Measurements from ENCODE around the gene FBXW8. TPM values are rescaled to one million over a fixed set of nuclear protein-coding genes. Genes with fewer than 3 reads are reported as not detected.
A peak's percentile ranks its signal among the peaks of the same experiment; 100 is the strongest.

The FBXW8 gene
- total and polyA plus RNA-seq, 2 experiments from 2014 or later, result 17.0 to 20.6 TPM

- Histone ChIP-seq H3K4me3 (no peak overlapping the region), H3K27ac (peak overlapping the region; percentile 16), H4K20me1 (ENCODE audit: insufficient read depth, poor library complexity, severe bottlenecking) (peaks cover 21% of the 10 kb centered on the region), H2AFZ (no peak overlapping the region), H3K36me3 (replicated peaks; ENCODE audit: insufficient read depth, low read depth) (no peaks in the 10 kb centered on the region), H3K4me1 (ENCODE audit: insufficient read depth) (peaks cover 28% of the 10 kb centered on the region), H3K9me3 (ENCODE audit: low read depth) (no peaks in the 10 kb centered on the region), H3K27me3 (no peaks in the 10 kb centered on the region), H3K9me2 (replicated peaks; ENCODE audit: insufficient read depth) (no peaks in the 10 kb centered on the region), H3K79me2 (peaks cover 73% of the 10 kb centered on the region), H3K4me2 (peak overlapping the region; percentile 8)
- no peak for DNase-seq (ENCODE audit: low spot score)
- TF ChIP-seq CTCF (IDR thresholded peaks at IDR 0.05; ENCODE audit: poor library complexity), result no peak
- no peak for TF ChIP-seq EZH2phosphoT487 (IDR thresholded peaks at IDR 0.05; ENCODE audit: low read depth, severe bottlenecking, unreplicated experiment)
- no peak for TF ChIP-seq EZH2 (IDR thresholded peaks at IDR 0.05; ENCODE audit: borderline replicate concordance)
- WGBS (ENCODE audit: low lambda C conversion rate, missing lambda C conversion rate), result 82% methylated on average over 6 of the region's 6 CpGs
Measured at GRCh38 chr12:116919706-116920485, 9.1 kb downstream of the FBXW8 start.

- no peak overlapping the region for H3K4me3 ChIP-seq
Measured at GRCh38 chr12:116920939-116921338, 10.2 kb downstream of the FBXW8 start.

GRCh38 chr12:116922194-116922897, 11.6 kb downstream of the FBXW8 start:
- Histone ChIP-seq H3K9me2 (replicated peaks; ENCODE audit: insufficient read depth) (no peaks in the 10 kb centered on the region), H3K9me3 (ENCODE audit: low read depth) (no peaks in the 10 kb centered on the region), H3K4me3 (no peak overlapping the region), H3K79me2 (peaks cover 84% of the 10 kb centered on the region), H3K4me1 (ENCODE audit: insufficient read depth) (peaks cover 19% of the 10 kb centered on the region), H3K27ac (no peak overlapping the region), H3K36me3 (replicated peaks; ENCODE audit: insufficient read depth, low read depth) (no peaks in the 10 kb centered on the region), H3K27me3 (no peaks in the 10 kb centered on the region), H2AFZ (no peak overlapping the region), H4K20me1 (ENCODE audit: insufficient read depth, poor library complexity, severe bottlenecking) (peaks cover 27% of the 10 kb centered on the region), H3K4me2 (no peak overlapping the region)
- WGBS (ENCODE audit: low lambda C conversion rate, missing lambda C conversion rate), result 91% methylated on average over 2 of the region's 2 CpGs
- no peak for DNase-seq (ENCODE audit: low spot score)
- no peak for TF ChIP-seq CTCF (IDR thresholded peaks at IDR 0.05; ENCODE audit: poor library complexity)
- no peak for TF ChIP-seq EZH2 (IDR thresholded peaks at IDR 0.05; ENCODE audit: borderline replicate concordance)
- TF ChIP-seq EZH2phosphoT487 (IDR thresholded peaks at IDR 0.05; ENCODE audit: low read depth, severe bottlenecking, unreplicated experiment), result no peak

More at GRCh38 chr12:116920939-116921338, 10.2 kb downstream of the FBXW8 start:
- Histone ChIP-seq H3K27ac (no peak overlapping the region), H3K9me2 (replicated peaks; ENCODE audit: insufficient read depth) (no peaks in the 10 kb centered on the region), H3K4me2 (no peak overlapping the region), H3K9me3 (ENCODE audit: low read depth) (no peaks in the 10 kb centered on the region), H2AFZ (no peak overlapping the region), H3K4me1 (ENCODE audit: insufficient read depth) (peaks cover 21% of the 10 kb centered on the region), H3K79me2 (peaks cover 79% of the 10 kb centered on the region), H3K27me3 (no peaks in the 10 kb centered on the region), H4K20me1 (ENCODE audit: insufficient read depth, poor library complexity, severe bottlenecking) (peaks cover 27% of the 10 kb centered on the region), H3K36me3 (replicated peaks; ENCODE audit: insufficient read depth, low read depth) (no peaks in the 10 kb centered on the region)
- 97% methylated on average over 3 of the region's 3 CpGs for WGBS (ENCODE audit: low lambda C conversion rate, missing lambda C conversion rate)
- TF ChIP-seq EZH2 (IDR thresholded peaks at IDR 0.05; ENCODE audit: borderline replicate concordance), result no peak
- no peak for TF ChIP-seq EZH2phosphoT487 (IDR thresholded peaks at IDR 0.05; ENCODE audit: low read depth, severe bottlenecking, unreplicated experiment)
- no peak for TF ChIP-seq CTCF (IDR thresholded peaks at IDR 0.05; ENCODE audit: poor library complexity)
- DNase-seq (ENCODE audit: low spot score), result no peak
